HepG2 (cell line): Measurements from ENCODE around the gene TMIGD2. TPM values are rescaled to one million over a fixed set of nuclear protein-coding genes. Genes with fewer than 3 reads are reported as not detected.

Experiments used
- ESRRA ChIP-seq: sonication (generic); formaldehyde crosslinking; IDR thresholded peaks from 2 replicates; pipeline ENCODE4 v1.5.1; 2020; ENCODE audit warnings: mild to moderate bottlenecking, low read depth, missing genetic modification reagents
- FOXO1 ChIP-seq: sonication (generic); formaldehyde crosslinking; IDR thresholded peaks from 2 replicates; pipeline ENCODE4 v1.4.0; 2020; ENCODE audit warnings: missing genetic modification reagents
- RBAK ChIP-seq: sonication (generic); formaldehyde crosslinking; IDR thresholded peaks from 2 replicates; pipeline ENCODE4 v1.5.1; 2020; ENCODE audit warnings: mild to moderate bottlenecking, missing genetic modification reagents
- RFXAP ChIP-seq: sonication (generic); formaldehyde crosslinking; IDR thresholded peaks from 2 replicates; pipeline ENCODE4 v1.4.0; 2020; ENCODE audit warnings: missing genetic modification reagents, borderline replicate concordance
- SIX4 ChIP-seq: sonication (generic); formaldehyde crosslinking; IDR thresholded peaks from 2 replicates; pipeline ENCODE4 v1.4.0; 2020; ENCODE audit warnings: missing genetic modification reagents
- SMAD3 ChIP-seq: sonication (generic); formaldehyde crosslinking; IDR thresholded peaks from 2 replicates; pipeline ENCODE4 v1.4.0; 2020; ENCODE audit warnings: missing genetic modification reagents
- SMARCE1 ChIP-seq: fragments of 450-650 bp; IDR thresholded peaks from 2 replicates; pipeline ENCODE4 v1.6.1; 2017; ENCODE audit warnings: borderline replicate concordance
- SP1 ChIP-seq, 2 experiments: fragments of 450-650 bp in 1 of 2; sonication (generic) in 1 of 2; formaldehyde crosslinking in 1 of 2; IDR thresholded peaks; 2 replicates each; pipeline versions ENCODE4 v1.4.0 to v1.6.1; 2016 to 2020; ENCODE audit warnings: missing genetic modification reagents in 1 of 2
- TMF1 ChIP-seq: sonication (generic); formaldehyde crosslinking; IDR thresholded peaks from 2 replicates; pipeline ENCODE4 v1.8.1; 2022; ENCODE audit warnings: low read depth, missing genetic modification reagents
- ZBTB38 ChIP-seq: sonication (generic); formaldehyde crosslinking; IDR thresholded peaks from 2 replicates; pipeline ENCODE4 v1.5.1; 2020; ENCODE audit warnings: mild to moderate bottlenecking, missing genetic modification reagents
- ZKSCAN5 ChIP-seq: sonication (generic); formaldehyde crosslinking; IDR thresholded peaks from 2 replicates; pipeline ENCODE4 v1.5.1; 2020; ENCODE audit warnings: mild to moderate bottlenecking, missing genetic modification reagents
- ZNF12 ChIP-seq: sonication (generic); formaldehyde crosslinking; IDR thresholded peaks from 2 replicates; pipeline ENCODE4 v1.5.0; 2020; ENCODE audit warnings: missing genetic modification reagents
- ZNF335 ChIP-seq: sonication (generic); formaldehyde crosslinking; IDR thresholded peaks from 2 replicates; pipeline ENCODE4 v1.4.0; 2020; ENCODE audit warnings: missing genetic modification reagents
- ZNF605 ChIP-seq: sonication (generic); formaldehyde crosslinking; IDR thresholded peaks from 2 replicates; pipeline ENCODE4 v1.8.0; 2022; ENCODE audit warnings: mild to moderate bottlenecking, missing genetic modification reagents
- ZNF672 ChIP-seq: sonication (generic); formaldehyde crosslinking; IDR thresholded peaks from 2 replicates; pipeline ENCODE4 v1.8.1; 2022; ENCODE audit warnings: missing genetic modification reagents
- ZNF766 ChIP-seq: sonication (generic); formaldehyde crosslinking; IDR thresholded peaks from 2 replicates; pipeline ENCODE4 v1.5.0; 2020; ENCODE audit warnings: missing genetic modification reagents, borderline replicate concordance
- ZNF775 ChIP-seq: sonication (generic); formaldehyde crosslinking; IDR thresholded peaks from 2 replicates; pipeline ENCODE4 v1.4.0; 2020; ENCODE audit warnings: missing genetic modification reagents, mild to moderate bottlenecking, moderate library complexity, borderline replicate concordance
- ZNF879 ChIP-seq: sonication (generic); formaldehyde crosslinking; IDR thresholded peaks from 2 replicates; pipeline ENCODE4 v1.8.1; 2023; ENCODE audit warnings: missing genetic modification reagents
- ZNF883 ChIP-seq: sonication (generic); formaldehyde crosslinking; IDR thresholded peaks from 2 replicates; pipeline ENCODE4 v1.5.1; 2020; ENCODE audit warnings: mild to moderate bottlenecking, missing genetic modification reagents; ENCODE audit errors: not compliant biosample characterization
- polyA plus RNA-seq, 8 experiments: library from polyadenylated mRNA; depleted of rRNA in 3 of 8; stranded (reverse) in 7 of 8; unstranded in 1 of 8; fragments of >200 nt; fragmentation: Illumina TruSeq in 4 of 8; extraction: Trizol in 4 of 8; gene quantifications; 2 replicates each; pipeline versions ENCODE4 v1.2.1 to v1.2.3, GENCODE V29; 2011 to 2016; ENCODE audit warnings: low read depth in 4 of 8, missing spikeins in 1 of 8, mixed read lengths in 1 of 8; ENCODE audit not compliant: insufficient read depth in 1 of 8
- total RNA-seq, 5 experiments: library from RNA; depleted of rRNA; stranded (reverse); fragments of >200 nt; fragmentation: Illumina TruSeq; extraction: Trizol; gene quantifications; 2 replicates each; pipeline ENCODE4 v1.2.3, GENCODE V29; 2016; ENCODE audit warnings: low read depth in 1 of 5
- TF ChIP-seq, protein P1 (sequence below): sonication (generic); formaldehyde crosslinking; IDR thresholded peaks from 2 replicates; pipeline ENCODE4 v1.5.0; 2020; ENCODE audit warnings: mild to moderate bottlenecking, missing genetic modification reagents
- TF ChIP-seq, protein P2 (sequence below): sonication (generic); formaldehyde crosslinking; IDR thresholded peaks from 2 replicates; pipeline ENCODE4 v1.4.0; 2020; ENCODE audit warnings: mild to moderate bottlenecking, missing genetic modification reagents
- TF ChIP-seq, protein P3 (sequence below): sonication (generic); formaldehyde crosslinking; IDR thresholded peaks from 2 replicates; pipeline ENCODE4 v1.4.0; 2020; ENCODE audit warnings: missing genetic modification reagents
- TF ChIP-seq, protein P4 (sequence below): sonication (generic); IDR thresholded peaks from 2 replicates; pipeline ENCODE4 v1.6.1; 2016; ENCODE audit warnings: low read depth, borderline replicate concordance

Gene TMIGD2
- total and polyA plus RNA-seq, 2 of the 13 experiments (the other 11 are each of a cell fraction or from before 2014, with no cell fraction given) = 0.11 to 1.0 TPM

DNA sequence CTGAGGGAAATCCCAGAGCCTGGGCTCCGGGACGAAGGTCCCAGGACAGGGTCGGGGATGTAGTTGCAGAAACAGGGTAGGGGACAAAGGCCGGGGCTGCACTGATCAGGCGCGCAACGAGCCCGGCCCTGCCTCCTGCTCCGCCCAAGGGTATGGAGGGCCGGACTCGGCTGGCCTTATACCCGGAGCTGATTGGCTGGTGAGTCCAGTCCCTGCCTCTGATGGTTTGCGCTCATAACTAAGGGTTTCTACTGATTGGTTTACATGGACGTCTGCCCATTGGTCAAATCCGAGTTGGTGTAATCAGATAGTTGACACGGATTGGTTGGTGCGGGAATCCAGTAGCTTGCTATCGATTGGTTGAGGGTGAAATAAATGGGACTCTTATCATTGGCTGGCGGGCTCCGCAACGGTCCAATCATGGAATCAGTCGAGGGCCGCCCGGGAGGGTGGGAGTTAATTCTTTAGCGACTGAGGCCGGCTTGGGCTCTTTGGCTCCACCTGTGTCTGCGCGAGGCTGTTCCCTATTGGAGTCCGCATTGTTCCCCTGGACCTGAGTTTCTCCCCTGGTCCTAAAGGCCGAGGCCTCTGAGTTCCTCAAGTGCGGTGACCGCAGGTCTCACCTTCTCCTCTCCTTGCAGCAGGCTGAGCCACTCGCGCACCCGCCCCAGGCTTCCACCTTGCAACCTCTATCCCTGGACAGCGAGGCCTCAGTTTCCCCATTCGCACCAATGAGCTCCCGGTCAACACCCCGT is 40.6 kb upstream of the TMIGD2 start (continued):
- TF ChIP-seq SMARCE1 = no peak
- TF ChIP-seq, protein P1, sequence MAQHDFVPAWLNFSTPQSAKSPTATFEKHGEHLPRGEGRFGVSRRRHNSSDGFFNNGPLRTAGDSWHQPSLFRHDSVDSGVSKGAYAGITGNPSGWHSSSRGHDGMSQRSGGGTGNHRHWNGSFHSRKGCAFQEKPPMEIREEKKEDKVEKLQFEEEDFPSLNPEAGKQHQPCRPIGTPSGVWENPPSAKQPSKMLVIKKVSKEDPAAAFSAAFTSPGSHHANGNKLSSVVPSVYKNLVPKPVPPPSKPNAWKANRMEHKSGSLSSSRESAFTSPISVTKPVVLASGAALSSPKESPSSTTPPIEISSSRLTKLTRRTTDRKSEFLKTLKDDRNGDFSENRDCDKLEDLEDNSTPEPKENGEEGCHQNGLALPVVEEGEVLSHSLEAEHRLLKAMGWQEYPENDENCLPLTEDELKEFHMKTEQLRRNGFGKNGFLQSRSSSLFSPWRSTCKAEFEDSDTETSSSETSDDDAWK (CRISPR knock-in tag) = no peak
- TF ChIP-seq, protein P2, sequence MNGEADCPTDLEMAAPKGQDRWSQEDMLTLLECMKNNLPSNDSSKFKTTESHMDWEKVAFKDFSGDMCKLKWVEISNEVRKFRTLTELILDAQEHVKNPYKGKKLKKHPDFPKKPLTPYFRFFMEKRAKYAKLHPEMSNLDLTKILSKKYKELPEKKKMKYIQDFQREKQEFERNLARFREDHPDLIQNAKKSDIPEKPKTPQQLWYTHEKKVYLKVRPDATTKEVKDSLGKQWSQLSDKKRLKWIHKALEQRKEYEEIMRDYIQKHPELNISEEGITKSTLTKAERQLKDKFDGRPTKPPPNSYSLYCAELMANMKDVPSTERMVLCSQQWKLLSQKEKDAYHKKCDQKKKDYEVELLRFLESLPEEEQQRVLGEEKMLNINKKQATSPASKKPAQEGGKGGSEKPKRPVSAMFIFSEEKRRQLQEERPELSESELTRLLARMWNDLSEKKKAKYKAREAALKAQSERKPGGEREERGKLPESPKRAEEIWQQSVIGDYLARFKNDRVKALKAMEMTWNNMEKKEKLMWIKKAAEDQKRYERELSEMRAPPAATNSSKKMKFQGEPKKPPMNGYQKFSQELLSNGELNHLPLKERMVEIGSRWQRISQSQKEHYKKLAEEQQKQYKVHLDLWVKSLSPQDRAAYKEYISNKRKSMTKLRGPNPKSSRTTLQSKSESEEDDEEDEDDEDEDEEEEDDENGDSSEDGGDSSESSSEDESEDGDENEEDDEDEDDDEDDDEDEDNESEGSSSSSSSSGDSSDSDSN (CRISPR knock-in tag) = peak; percentile 12
- peak; percentile 78 for TF ChIP-seq ZNF335 (CRISPR knock-in tag)
- TF ChIP-seq TMF1 (CRISPR knock-in tag) = 0 out of 2 replicates have a peak, but pooled peaks have one; percentile 19
- peak; percentile 95 for TF ChIP-seq ZNF605 (CRISPR knock-in tag)
- peak; percentile 53 for TF ChIP-seq FOXO1 (CRISPR knock-in tag)
- peak; percentile 83 for TF ChIP-seq ESRRA (CRISPR knock-in tag)
- no peak for TF ChIP-seq RBAK
- TF ChIP-seq ZNF879 = no peak
- TF ChIP-seq RFXAP (CRISPR knock-in tag) = peak; percentile 97
- peak; percentile 39 for TF ChIP-seq SIX4 (CRISPR knock-in tag)
- no peak for TF ChIP-seq SP1 (IDR thresholded peaks at IDR 0.05)
- TF ChIP-seq SP1 (CRISPR knock-in tag; IDR thresholded peaks at IDR 0.05) = peak; percentile 50; the same call in 1 of the 2 replicates
- no peak for TF ChIP-seq ZKSCAN5 (CRISPR knock-in tag)
- no peak for TF ChIP-seq ZNF775
- 0 out of 2 replicates have a peak, but pooled peaks have one; percentile 41 for TF ChIP-seq ZBTB38 (CRISPR knock-in tag)
- TF ChIP-seq, protein P3, sequence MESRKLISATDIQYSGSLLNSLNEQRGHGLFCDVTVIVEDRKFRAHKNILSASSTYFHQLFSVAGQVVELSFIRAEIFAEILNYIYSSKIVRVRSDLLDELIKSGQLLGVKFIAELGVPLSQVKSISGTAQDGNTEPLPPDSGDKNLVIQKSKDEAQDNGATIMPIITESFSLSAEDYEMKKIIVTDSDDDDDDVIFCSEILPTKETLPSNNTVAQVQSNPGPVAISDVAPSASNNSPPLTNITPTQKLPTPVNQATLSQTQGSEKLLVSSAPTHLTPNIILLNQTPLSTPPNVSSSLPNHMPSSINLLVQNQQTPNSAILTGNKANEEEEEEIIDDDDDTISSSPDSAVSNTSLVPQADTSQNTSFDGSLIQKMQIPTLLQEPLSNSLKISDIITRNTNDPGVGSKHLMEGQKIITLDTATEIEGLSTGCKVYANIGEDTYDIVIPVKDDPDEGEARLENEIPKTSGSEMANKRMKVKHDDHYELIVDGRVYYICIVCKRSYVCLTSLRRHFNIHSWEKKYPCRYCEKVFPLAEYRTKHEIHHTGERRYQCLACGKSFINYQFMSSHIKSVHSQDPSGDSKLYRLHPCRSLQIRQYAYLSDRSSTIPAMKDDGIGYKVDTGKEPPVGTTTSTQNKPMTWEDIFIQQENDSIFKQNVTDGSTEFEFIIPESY (CRISPR knock-in tag) = 0 out of 2 replicates have a peak, but pooled peaks have one; percentile 8
- TF ChIP-seq, protein P4, sequence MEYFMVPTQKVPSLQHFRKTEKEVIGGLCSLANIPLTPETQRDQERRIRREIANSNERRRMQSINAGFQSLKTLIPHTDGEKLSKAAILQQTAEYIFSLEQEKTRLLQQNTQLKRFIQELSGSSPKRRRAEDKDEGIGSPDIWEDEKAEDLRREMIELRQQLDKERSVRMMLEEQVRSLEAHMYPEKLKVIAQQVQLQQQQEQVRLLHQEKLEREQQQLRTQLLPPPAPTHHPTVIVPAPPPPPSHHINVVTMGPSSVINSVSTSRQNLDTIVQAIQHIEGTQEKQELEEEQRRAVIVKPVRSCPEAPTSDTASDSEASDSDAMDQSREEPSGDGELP = no peak
- TF ChIP-seq SMAD3 (CRISPR knock-in tag) = 0 out of 2 replicates have a peak, but pooled peaks have one; percentile 63
- no peak; the same call in 1 of the 2 replicates for TF ChIP-seq ZNF12 (CRISPR knock-in tag)
- TF ChIP-seq ZNF672 (CRISPR knock-in tag) = no peak
- TF ChIP-seq ZNF883 (CRISPR knock-in tag) = no peak
- TF ChIP-seq ZNF766 (CRISPR knock-in tag) = no peak; the same call in 1 of the 2 replicates
